Suprapubic skin (tissue), 4 donors: ENCODE measurements around the gene RAB12. TPM values are rescaled to one million over a fixed set of nuclear protein-coding genes. Genes with fewer than 3 reads are reported as not detected.
"Not testable (repeated sequence)": the region's sequence is repeated elsewhere in the genome, so short reads cannot be mapped to it uniquely, and the experiment has no call there.

ENCODE experiments used
- DNase-seq, 2 donors: peaks; one replicate each; pipeline ENCODE4 v3.0.0-alpha.2; 2019; ENCODE audit warnings: low spot score in 2 of 2
- H3K27ac ChIP-seq: fragments of 200-600 bp; sonication (generic); one replicate; pipeline ENCODE4 v1.5.1; 2019
- H3K27me3 ChIP-seq: fragments of 200-600 bp; sonication (generic); one replicate; pipeline ENCODE4 v1.5.1; 2019
- H3K36me3 ChIP-seq: fragments of 200-600 bp; sonication (generic); one replicate; pipeline ENCODE4 v1.5.1; 2019
- H3K4me1 ChIP-seq: fragments of 200-600 bp; sonication (generic); one replicate; pipeline ENCODE4 v1.5.1; 2019
- H3K4me3 ChIP-seq: fragments of 200-600 bp; sonication (generic); one replicate; pipeline ENCODE4 v1.5.1; 2019; ENCODE audit warnings: mild to moderate bottlenecking
- H3K9me3 ChIP-seq: fragments of 200-600 bp; sonication (generic); one replicate; pipeline ENCODE4 v1.5.1; 2019
- CTCF ChIP-seq, 2 donors: fragments of 200-600 bp in 1 of 2; fragments of 450-650 bp in 1 of 2; sonication (generic) in 1 of 2; IDR thresholded peaks; one replicate each; pipeline ENCODE4 v1.5.1; 2016 to 2019; ENCODE audit warnings: antibody characterized with exemption in 2 of 2, mild to moderate bottlenecking in 1 of 2, moderate library complexity in 1 of 2
- EP300 ChIP-seq: sonication (generic); formaldehyde crosslinking; IDR thresholded peaks from one replicate; pipeline ENCODE4 v1.6.1; 2017; ENCODE audit warnings: antibody characterized with exemption
- POLR2A ChIP-seq, 2 donors: fragments of 450-650 bp; IDR thresholded peaks; one replicate each; pipeline ENCODE4 v1.6.1; 2017; ENCODE audit warnings: antibody characterized with exemption in 2 of 2, mild to moderate bottlenecking in 2 of 2, moderate library complexity in 2 of 2
- POLR2AphosphoS5 ChIP-seq, 3 donors: sonication (generic); formaldehyde crosslinking; IDR thresholded peaks; one replicate each; pipeline ENCODE4 v1.6.1; 2017; ENCODE audit warnings: antibody characterized with exemption in 3 of 3
- WGBS: methylation state at CpG from one replicate; pipeline ENCODE4 v1.1.5; 2018; 5-methylcytosine and 5-hydroxymethylcytosine counted together
- total RNA-seq, 4 donors: library from RNA; depleted of rRNA; stranded (reverse); fragments of >200 nt; gene quantifications; one replicate each; pipeline ENCODE4 v1.1.0, GENCODE V29; 2016

RAB12 gene
- total RNA-seq, 4 donors from 2014 or later: 48.1 to 64.4 (median 48.7) TPM

- TF ChIP-seq POLR2AphosphoS5 (IDR thresholded peaks at IDR 0.05): no peak
- TF ChIP-seq CTCF (IDR thresholded peaks at IDR 0.05): no peak
- no peak for TF ChIP-seq EP300
- TF ChIP-seq POLR2A (IDR thresholded peaks at IDR 0.05): no peak
- WGBS: 77% methylated on average over 3 of the region's 3 CpGs
- Histone ChIP-seq H3K4me3 (no peak overlapping the region), H3K4me1 (no peaks in the 10 kb centered on the region), H3K9me3 (no peaks in the 10 kb centered on the region), H3K27ac (no peak overlapping the region), H3K36me3 (no peaks in the 10 kb centered on the region), H3K27me3 (no peaks in the 10 kb centered on the region)
- DNase-seq: no peak
These were observed 46.3 kb upstream of the RAB12 start for GRCh38 chr18:8562919-8563318.

GRCh38 chr18:8571399-8571798, 37.8 kb upstream of the RAB12 start:
- TF ChIP-seq CTCF (IDR thresholded peaks at IDR 0.05): no peak
- no peak for TF ChIP-seq POLR2A (IDR thresholded peaks at IDR 0.05)
- no peak for TF ChIP-seq POLR2AphosphoS5 (IDR thresholded peaks at IDR 0.05)
- no peak for TF ChIP-seq EP300
- Histone ChIP-seq H3K4me1 (no peaks in the 10 kb centered on the region), H3K36me3 (no peaks in the 10 kb centered on the region), H3K4me3 (no peak overlapping the region), H3K9me3 (no peaks in the 10 kb centered on the region), H3K27me3 (no peaks in the 10 kb centered on the region), H3K27ac (no peak overlapping the region)
- 59% methylated on average over 5 of the region's 5 CpGs for WGBS
- DNase-seq: no peak

GRCh38 chr18:8573766-8574165, 35.5 kb upstream of the RAB12 start:
- not testable (repeated sequence) for H3K27me3 ChIP-seq, H3K4me1 ChIP-seq, H3K9me3 ChIP-seq, H3K27ac ChIP-seq, H3K4me3 ChIP-seq, DNase-seq, H3K36me3 ChIP-seq
- 41% methylated on average over 1 of the region's 1 CpG for WGBS

GRCh38 chr18:8584798-8585197, 24.4 kb upstream of the RAB12 start:
- H3K4me3 ChIP-seq: no peak overlapping the region
- no peak overlapping the region for H3K27ac ChIP-seq
- H3K4me1 ChIP-seq: no peaks in the 10 kb centered on the region
- peaks cover 11% of the 10 kb centered on the region for H3K27me3 ChIP-seq
- H3K36me3 ChIP-seq: no peaks in the 10 kb centered on the region
- TF ChIP-seq POLR2AphosphoS5 (IDR thresholded peaks at IDR 0.05) (no peak), EP300 (no peak), POLR2A (IDR thresholded peaks at IDR 0.05) (no peak), CTCF (IDR thresholded peaks at IDR 0.05) (no peak)
- DNase-seq: no peak
- 58% methylated on average over 8 of the region's 8 CpGs for WGBS
- no peaks in the 10 kb centered on the region for H3K9me3 ChIP-seq

GRCh38 chr18:8586941-8587340, 22.3 kb upstream of the RAB12 start:
- TF ChIP-seq CTCF (IDR thresholded peaks at IDR 0.05) (no peak), POLR2AphosphoS5 (IDR thresholded peaks at IDR 0.05) (no peak), POLR2A (IDR thresholded peaks at IDR 0.05) (no peak), EP300 (no peak)
- H3K27ac ChIP-seq: no peak overlapping the region
- H3K4me3 ChIP-seq: no peak overlapping the region
- H3K4me1 ChIP-seq: no peaks in the 10 kb centered on the region
- WGBS: 63% methylated on average over 4 of the region's 4 CpGs
- no peaks in the 10 kb centered on the region for H3K9me3 ChIP-seq
- H3K27me3 ChIP-seq: peaks cover 11% of the 10 kb centered on the region
- DNase-seq: no peak
- H3K36me3 ChIP-seq: no peaks in the 10 kb centered on the region

GRCh38 chr18:8595445-8595844, 13.8 kb upstream of the RAB12 start:
- no peak overlapping the region for H3K4me3 ChIP-seq
- no peaks in the 10 kb centered on the region for H3K36me3 ChIP-seq
- H3K27me3 ChIP-seq: no peaks in the 10 kb centered on the region
- no peak overlapping the region for H3K27ac ChIP-seq
- no peaks in the 10 kb centered on the region for H3K9me3 ChIP-seq
- no peaks in the 10 kb centered on the region for H3K4me1 ChIP-seq
- no peak for DNase-seq
- TF ChIP-seq POLR2A (IDR thresholded peaks at IDR 0.05): no peak
- TF ChIP-seq EP300: no peak
- no peak for TF ChIP-seq POLR2AphosphoS5 (IDR thresholded peaks at IDR 0.05)
- no peak for TF ChIP-seq CTCF (IDR thresholded peaks at IDR 0.05)
- 89% methylated on average over 6 of the region's 6 CpGs for WGBS
